Suppressor macrophage treated with lipopolysaccharide for 4 hours (primary cell): Measurements from ENCODE around the gene TRPC4.

ENCODE experiments used
- DNase-seq: peaks from one replicate; pipeline ENCODE4 v3.0.0-alpha.2; 2020

The TRPC4 gene

GRCh38 chr13:37709318-37709717 is 160.3 kb downstream of the TRPC4 start:
- DNase-seq, result no peak

- no peak for DNase-seq
Observed at GRCh38 chr13:37707739-37708500, 161.7 kb downstream of the TRPC4 start.

- DNase-seq, result no peak
Observed at GRCh38 chr13:37706041-37706440, 163.5 kb downstream of the TRPC4 start.

GRCh38 chr13:37701972-37702371 is 167.6 kb downstream of the TRPC4 start:
- no peak for DNase-seq

- no peak for DNase-seq
Observed at GRCh38 chr13:37701306-37701705, 168.3 kb downstream of the TRPC4 start.

- no peak for DNase-seq
Observed at GRCh38 chr13:37700887-37701286, 168.7 kb downstream of the TRPC4 start.

GRCh38 chr13:37695200-37695599 is 174.4 kb downstream of the TRPC4 start:
- no peak for DNase-seq

GRCh38 chr13:37690361-37690760 is 179.2 kb downstream of the TRPC4 start:
- DNase-seq, result no peak

- DNase-seq, result no peak
Observed at GRCh38 chr13:37686501-37686900, 183.1 kb downstream of the TRPC4 start.

GRCh38 chr13:37685206-37685605 is 184.4 kb downstream of the TRPC4 start:
- no peak for DNase-seq

- no peak for DNase-seq
Observed at GRCh38 chr13:37682496-37682895, 187.1 kb downstream of the TRPC4 start.

- DNase-seq, result no peak
Observed at GRCh38 chr13:37681281-37682032, 188.1 kb downstream of the TRPC4 start.

- DNase-seq, result no peak
Observed at GRCh38 chr13:37680137-37680536, 189.4 kb downstream of the TRPC4 start.

- DNase-seq, result no peak
Observed at GRCh38 chr13:37679043-37679442, 190.5 kb downstream of the TRPC4 start.

- no peak for DNase-seq
Observed at GRCh38 chr13:37669845-37670244, 199.7 kb downstream of the TRPC4 start.

GRCh38 chr13:37667702-37668101 is 201.9 kb downstream of the TRPC4 start:
- DNase-seq, result no peak

GRCh38 chr13:37666036-37666435 is 203.5 kb downstream of the TRPC4 start:
- no peak for DNase-seq

- no peak for DNase-seq
Observed at GRCh38 chr13:37665420-37665819, 204.2 kb downstream of the TRPC4 start.

GRCh38 chr13:37663724-37664123 is 205.8 kb downstream of the TRPC4 start:
- DNase-seq, result no peak

GRCh38 chr13:37662624-37663023 is 206.9 kb downstream of the TRPC4 start:
- no peak for DNase-seq

GRCh38 chr13:37657956-37658355 is 211.6 kb downstream of the TRPC4 start:
- no peak for DNase-seq

- no peak for DNase-seq
Observed at GRCh38 chr13:37657134-37657533, 212.4 kb downstream of the TRPC4 start.

GRCh38 chr13:37656247-37656940 is 213.2 kb downstream of the TRPC4 start:
- no peak for DNase-seq

- no peak for DNase-seq
Observed at GRCh38 chr13:37652596-37652995, 217.0 kb downstream of the TRPC4 start.
